RKO (cell line): ENCODE results near the gene CPS1.

Source experiments
- DNase-seq: peaks from one replicate; pipeline ENCODE4 v3.0.0-alpha.2; 2016; ENCODE audit warnings: low spot score

CPS1 gene

GRCh38 chr2:210546424-210547208, 9.8 kb upstream of the CPS1 start:
- no peak for DNase-seq

DNA sequence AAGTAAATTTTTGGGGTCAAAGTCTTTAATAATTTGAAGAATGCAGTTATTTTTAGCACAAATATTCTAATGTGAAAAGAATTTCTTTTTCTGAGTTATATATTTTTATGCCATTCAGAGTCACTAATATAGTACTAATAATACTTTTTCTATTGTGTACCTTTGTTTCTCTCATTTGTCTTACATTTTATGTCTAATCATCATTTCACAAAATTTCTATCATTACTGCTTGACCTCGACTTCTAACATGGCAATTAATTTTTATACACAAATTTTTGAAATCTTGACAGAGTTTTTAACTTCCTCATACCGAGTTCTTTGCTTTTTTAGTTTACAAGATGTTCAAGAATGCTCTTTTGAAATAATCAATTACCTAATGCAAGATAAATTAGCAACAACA, 8.4 kb upstream of the CPS1 start:
- no peak for DNase-seq

- no peak for DNase-seq
Observed at GRCh38 chr2:210548878-210549384, 7.5 kb upstream of the CPS1 start.

DNA sequence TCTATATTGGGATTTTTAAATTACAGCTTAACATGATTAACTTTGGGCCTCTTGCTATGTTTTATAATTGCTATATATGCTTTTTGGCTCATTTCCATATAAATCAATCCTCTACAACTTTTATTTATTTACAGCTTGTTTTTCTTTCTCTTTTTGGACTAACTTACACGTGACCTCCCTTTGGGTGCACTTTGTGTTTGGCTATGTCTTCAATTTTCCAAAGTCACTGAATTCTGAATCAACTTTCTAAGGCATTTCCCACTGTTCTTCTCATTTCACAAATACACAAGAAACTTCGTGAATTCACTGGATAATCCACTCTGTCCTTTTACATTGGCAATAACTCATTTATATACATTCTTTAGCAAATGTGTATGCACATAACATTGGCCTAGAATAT, 5.4 kb upstream of the CPS1 start:
- no peak for DNase-seq

GRCh38 chr2:210553373-210553772, 3.0 kb upstream of the CPS1 start:
- DNase-seq: no peak

- no peak for DNase-seq
Observed at GRCh38 chr2:210555555-210555954, 844 bp upstream of the CPS1 start.

DNA sequence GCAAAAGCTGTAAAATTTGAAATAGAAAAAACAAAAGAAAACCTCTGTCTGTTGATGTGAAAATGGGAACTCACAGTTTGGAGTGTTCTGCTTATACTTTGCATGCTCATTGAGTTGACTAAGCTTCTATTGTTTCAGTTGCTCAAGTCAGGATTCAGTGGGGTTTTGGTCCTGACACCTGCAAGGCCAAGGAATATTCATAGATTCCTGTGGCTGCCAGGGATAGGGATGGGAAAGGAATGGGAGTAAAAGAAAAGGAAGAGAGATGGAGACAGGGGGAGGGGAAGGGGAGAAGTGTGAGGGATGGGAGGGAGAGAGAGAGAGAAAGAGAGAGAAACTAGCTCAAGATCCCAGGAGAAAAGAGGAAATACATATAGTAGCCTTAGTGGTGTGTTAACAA, 1.3 kb downstream of the CPS1 start:
- DNase-seq: no peak

- peak; percentile 22 for DNase-seq
Observed at GRCh38 chr2:210558708-210559107, 2.3 kb downstream of the CPS1 start.

DNA sequence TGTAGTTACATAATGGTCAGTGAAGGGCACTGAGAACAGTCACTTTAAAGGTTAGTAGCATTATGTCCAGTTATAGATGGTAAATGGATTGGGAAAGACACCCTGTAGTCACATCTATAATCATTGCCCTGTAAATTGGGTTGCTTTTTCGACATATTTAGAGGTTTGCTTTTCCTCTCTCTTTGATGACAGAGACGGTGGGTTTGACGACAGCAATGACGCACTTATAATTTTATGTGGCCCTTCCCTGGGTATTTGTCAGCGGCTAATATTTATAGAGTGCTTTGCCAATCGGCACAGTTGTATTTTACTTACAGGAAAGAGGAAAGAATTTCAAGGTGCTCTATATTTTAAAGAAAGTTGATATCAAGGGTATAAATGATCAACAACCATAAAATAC, 2.8 kb downstream of the CPS1 start:
- no peak for DNase-seq

GRCh38 chr2:210561475-210561874, 5.1 kb downstream of the CPS1 start:
- no peak for DNase-seq

DNA sequence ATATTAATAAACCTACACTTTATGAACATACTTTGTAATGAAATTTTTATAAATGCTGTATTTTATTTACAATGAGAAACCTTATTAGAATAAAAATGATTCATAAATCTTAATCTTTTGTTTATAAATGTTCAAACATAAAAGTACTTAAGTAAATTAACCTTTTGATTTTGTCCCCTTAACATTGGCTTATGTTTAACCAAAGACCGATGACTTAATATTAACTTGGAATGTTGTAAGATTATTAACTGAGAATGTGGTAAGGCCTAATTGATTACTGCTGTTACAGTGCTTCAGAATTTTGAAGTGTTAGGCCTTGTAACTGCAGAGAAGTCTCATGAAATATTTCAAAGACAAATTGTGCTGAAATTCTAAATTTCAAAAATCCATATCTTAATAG, 5.7 kb downstream of the CPS1 start:
- no peak for DNase-seq

- DNase-seq: no peak
Observed at GRCh38 chr2:210562502-210563080, 6.2 kb downstream of the CPS1 start.

- DNase-seq: no peak
Observed at GRCh38 chr2:210567279-210567678, 10.9 kb downstream of the CPS1 start.

GRCh38 chr2:210568108-210568507, 11.7 kb downstream of the CPS1 start:
- no peak for DNase-seq

- peak; percentile 75 for DNase-seq
Observed at GRCh38 chr2:210577263-210578071, 21.1 kb downstream of the CPS1 start.

DNA sequence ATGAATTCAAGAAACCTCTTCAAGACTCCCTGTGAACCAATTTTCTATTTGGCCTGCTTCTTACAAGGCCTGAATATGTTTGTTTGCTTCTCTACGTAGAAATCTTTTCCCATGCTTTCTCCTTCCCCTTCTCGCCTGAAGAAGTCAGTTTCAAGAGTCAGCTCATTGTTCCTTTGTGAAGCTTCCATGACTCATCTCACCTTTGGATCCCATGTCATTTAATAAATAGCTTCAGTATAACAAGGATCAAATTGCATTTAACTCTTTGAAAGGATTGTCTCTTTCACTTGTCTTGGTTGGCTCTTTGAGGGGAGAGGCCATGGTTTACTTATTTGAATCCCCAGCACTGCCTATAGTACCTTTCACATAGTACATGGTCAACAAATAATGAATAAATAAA, 28.4 kb downstream of the CPS1 start:
- peak; percentile 2 for DNase-seq

- no peak for DNase-seq
Observed at GRCh38 chr2:210586381-210586780, 30.0 kb downstream of the CPS1 start.

GRCh38 chr2:210591663-210592062, 35.3 kb downstream of the CPS1 start:
- no peak for DNase-seq

DNA sequence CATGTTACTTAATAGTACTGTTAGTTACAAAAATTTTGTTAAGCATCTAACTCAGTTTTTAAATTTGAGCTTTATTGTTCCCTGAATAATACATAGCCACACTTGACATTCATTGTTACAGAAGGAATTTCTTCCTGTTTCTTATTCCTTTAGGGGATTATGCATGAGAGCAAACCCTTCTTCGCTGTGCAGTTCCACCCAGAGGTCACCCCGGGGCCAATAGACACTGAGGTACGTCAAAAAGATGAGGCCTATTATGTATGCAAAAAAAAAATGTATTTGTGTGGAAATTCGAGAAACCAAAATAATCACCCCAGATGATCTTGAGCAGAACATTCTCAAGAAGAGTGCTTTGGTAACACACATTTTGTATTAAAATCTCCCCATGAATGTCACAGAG, 36.3 kb downstream of the CPS1 start:
- DNase-seq: no peak

DNA sequence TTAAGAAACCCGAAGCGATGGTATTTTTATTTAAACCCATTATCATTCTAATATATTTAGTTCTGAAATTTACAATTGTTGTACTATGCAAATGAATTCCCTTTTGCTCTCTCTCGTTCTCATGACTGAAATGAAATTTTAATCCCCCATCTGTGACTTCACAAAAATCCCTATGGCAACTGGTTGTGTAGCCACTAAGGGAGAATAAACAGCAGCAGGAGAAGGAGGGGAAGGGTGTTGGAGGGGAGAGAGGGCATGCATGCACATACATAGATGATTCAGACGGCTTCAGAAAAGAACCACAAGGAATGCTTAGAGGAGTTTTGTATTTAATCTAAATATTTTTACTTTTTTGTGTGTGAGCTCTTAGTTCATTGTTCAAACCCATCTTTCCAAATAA, 36.8 kb downstream of the CPS1 start:
- DNase-seq: no peak

DNA sequence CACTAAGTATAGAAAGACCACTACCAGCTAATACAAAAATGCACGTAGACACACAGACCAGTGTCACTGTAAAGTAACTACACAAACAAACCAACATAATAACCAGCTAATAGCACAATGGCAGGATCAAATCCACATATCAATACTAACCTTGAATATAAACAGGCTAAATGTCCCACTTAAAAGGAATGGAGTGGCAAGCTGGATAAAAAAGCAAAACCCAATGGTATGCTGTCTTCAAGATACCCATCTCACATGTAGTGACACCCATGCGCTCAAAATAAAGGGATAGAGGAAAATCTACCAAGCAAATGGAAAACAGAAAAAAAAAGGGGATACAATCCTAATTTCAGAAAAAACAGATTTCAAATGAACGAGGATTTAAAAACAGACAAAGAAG, 41.8 kb downstream of the CPS1 start:
- no peak for DNase-seq

GRCh38 chr2:210599476-210599875, 43.1 kb downstream of the CPS1 start:
- DNase-seq: no peak

- DNase-seq: no peak
Observed at GRCh38 chr2:210604666-210605065, 48.3 kb downstream of the CPS1 start.
